MM.1S (cell line): Measurements from ENCODE around the gene SLC11A1.

Experiments used
- DNase-seq: peaks from one replicate; pipeline ENCODE4 v3.0.0-alpha.2; 2015
- H2AFZ ChIP-seq: fragments of 300-600 bp; sonication (generic); 2 replicates; pipeline ENCODE4 v1.6.0; 2016; ENCODE audit warnings: antibody characterized with exemption, low read length
- H3F3A ChIP-seq: fragments of 300-600 bp; sonication (generic); 2 replicates; pipeline ENCODE4 v1.6.1; 2016; ENCODE audit warnings: mild to moderate bottlenecking, antibody characterized with exemption, low read length, moderate library complexity, mixed read lengths; ENCODE audit not compliant: insufficient read depth
- H3K27ac ChIP-seq: fragments of 300-600 bp; sonication (generic); 2 replicates; pipeline ENCODE4 v1.5.1; 2016; ENCODE audit warnings: mild to moderate bottlenecking, low read length
- H3K27me3 ChIP-seq: fragments of 300-600 bp; sonication (generic); replicated peaks from 2 replicates; pipeline ENCODE4 v1.6.0; 2016; ENCODE audit warnings: low read length; ENCODE audit not compliant: insufficient read depth
- H3K36me3 ChIP-seq: fragments of 300-600 bp; sonication (generic); replicated peaks from 2 replicates; pipeline ENCODE4 v1.6.1; 2016; ENCODE audit warnings: mild to moderate bottlenecking, low read length, mixed read lengths; ENCODE audit not compliant: insufficient read depth
- H3K4me1 ChIP-seq: fragments of 300-600 bp; sonication (generic); 2 replicates; pipeline ENCODE4 v1.6.1; 2016; ENCODE audit warnings: low read length, mixed read lengths
- H3K4me2 ChIP-seq: fragments of 300-600 bp; sonication (generic); 2 replicates; pipeline ENCODE4 v1.6.0; 2016; ENCODE audit warnings: low read depth, low read length
- H3K4me3 ChIP-seq: fragments of 300-600 bp; sonication (generic); 2 replicates; pipeline ENCODE4 v1.5.1; 2016; ENCODE audit warnings: low read length, mixed read lengths
- H3K79me2 ChIP-seq: fragments of 300-600 bp; sonication (generic); 2 replicates; pipeline ENCODE4 v1.6.1; 2016; ENCODE audit warnings: mixed run types, low read length, mixed read lengths
- H3K9ac ChIP-seq: fragments of 300-600 bp; sonication (generic); 2 replicates; pipeline ENCODE4 v1.6.1; 2016; ENCODE audit warnings: low read length, mixed read lengths
- H3K9me2 ChIP-seq: fragments of 300-600 bp; sonication (generic); replicated peaks from 2 replicates; pipeline ENCODE4 v1.6.1; 2016; ENCODE audit warnings: mild to moderate bottlenecking, low read length, mixed read lengths; ENCODE audit not compliant: insufficient read depth
- H3K9me3 ChIP-seq: fragments of 300-600 bp; sonication (generic); replicated peaks from 2 replicates; pipeline ENCODE4 v1.6.1; 2016; ENCODE audit warnings: mild to moderate bottlenecking, low read length, mixed read lengths; ENCODE audit not compliant: insufficient read depth
- H4K20me1 ChIP-seq: fragments of 300-600 bp; sonication (generic); 2 replicates; pipeline ENCODE4 v1.6.1; 2016; ENCODE audit warnings: mild to moderate bottlenecking, low read length, moderate library complexity, mixed read lengths; ENCODE audit not compliant: insufficient read depth
- EZH2 ChIP-seq: fragments of 300-600 bp; sonication (generic); optimal IDR thresholded peaks from 2 replicates; pipeline ENCODE3; 2017; ENCODE audit warnings: low read depth, mild to moderate bottlenecking, antibody characterized with exemption, low read length, mixed read lengths
- EZH2phosphoT487 ChIP-seq: fragments of 300-600 bp; sonication (generic); IDR thresholded peaks from 2 replicates; pipeline ENCODE4 v1.6.1; 2018; ENCODE audit warnings: antibody characterized with exemption, low read length
- TF ChIP-seq, protein P1 (sequence below): fragments of 300-600 bp; sonication (generic); IDR thresholded peaks from 2 replicates; pipeline ENCODE4 v1.5.1; 2016; ENCODE audit warnings: antibody characterized with exemption, low read length, mixed read lengths

SLC11A1 gene

DNA sequence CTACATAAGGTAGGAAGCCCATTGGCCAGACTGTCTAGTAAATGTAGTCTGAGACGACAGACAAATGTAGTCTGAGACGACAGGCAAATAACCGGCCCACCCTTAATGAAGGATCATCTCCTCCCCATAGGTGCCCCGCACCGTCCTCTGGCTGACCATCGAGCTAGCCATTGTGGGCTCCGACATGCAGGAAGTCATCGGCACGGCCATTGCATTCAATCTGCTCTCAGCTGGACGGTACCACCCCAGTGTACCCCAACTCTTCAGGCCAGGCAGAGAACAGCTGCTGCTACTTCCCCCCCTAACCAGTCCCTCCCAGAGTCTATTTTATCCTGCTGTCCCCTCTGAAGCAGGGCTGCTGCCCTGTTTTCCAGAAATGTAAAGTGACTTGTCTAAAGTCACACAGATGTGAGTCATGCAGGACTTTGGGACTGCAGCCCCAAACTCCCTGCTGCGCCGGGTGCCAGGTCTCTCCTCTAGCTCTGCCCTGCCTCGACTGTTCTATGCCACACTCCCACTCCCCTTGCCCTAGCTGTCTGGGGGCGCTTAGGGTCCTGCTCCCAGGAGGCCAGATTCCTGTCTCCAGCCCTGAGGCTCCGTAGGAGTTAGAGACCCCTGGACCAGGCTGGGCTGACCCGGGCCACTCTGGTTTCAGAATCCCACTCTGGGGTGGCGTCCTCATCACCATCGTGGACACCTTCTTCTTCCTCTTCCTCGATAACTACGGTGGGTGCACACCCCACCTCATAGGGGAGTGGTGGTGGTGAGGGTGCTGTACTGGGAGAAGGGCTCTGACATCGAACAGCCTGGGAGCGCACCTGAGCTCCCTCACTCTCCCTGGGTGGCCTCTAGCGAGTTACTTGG, 4.7 kb downstream of the SLC11A1 start:
- no peaks in the 10 kb centered on the region for H3K9me3 ChIP-seq
- no peak overlapping the region for H3K9ac ChIP-seq
- no peaks in the 10 kb centered on the region for H3K79me2 ChIP-seq
- no peaks in the 10 kb centered on the region for H4K20me1 ChIP-seq
- H3K4me3 ChIP-seq, result no peak overlapping the region
- no peaks in the 10 kb centered on the region for H3F3A ChIP-seq
- no peaks in the 10 kb centered on the region for H3K36me3 ChIP-seq
- DNase-seq, result no peak
- H2AFZ ChIP-seq, result no peak overlapping the region
- H3K4me2 ChIP-seq, result no peak overlapping the region
- peaks cover 7% of the 10 kb centered on the region; the same call in 1 of the 2 replicates for H3K27me3 ChIP-seq
- H3K27ac ChIP-seq, result no peak overlapping the region
- H3K9me2 ChIP-seq, result no peaks in the 10 kb centered on the region
- H3K4me1 ChIP-seq, result no peaks in the 10 kb centered on the region
- TF ChIP-seq, protein P1, sequence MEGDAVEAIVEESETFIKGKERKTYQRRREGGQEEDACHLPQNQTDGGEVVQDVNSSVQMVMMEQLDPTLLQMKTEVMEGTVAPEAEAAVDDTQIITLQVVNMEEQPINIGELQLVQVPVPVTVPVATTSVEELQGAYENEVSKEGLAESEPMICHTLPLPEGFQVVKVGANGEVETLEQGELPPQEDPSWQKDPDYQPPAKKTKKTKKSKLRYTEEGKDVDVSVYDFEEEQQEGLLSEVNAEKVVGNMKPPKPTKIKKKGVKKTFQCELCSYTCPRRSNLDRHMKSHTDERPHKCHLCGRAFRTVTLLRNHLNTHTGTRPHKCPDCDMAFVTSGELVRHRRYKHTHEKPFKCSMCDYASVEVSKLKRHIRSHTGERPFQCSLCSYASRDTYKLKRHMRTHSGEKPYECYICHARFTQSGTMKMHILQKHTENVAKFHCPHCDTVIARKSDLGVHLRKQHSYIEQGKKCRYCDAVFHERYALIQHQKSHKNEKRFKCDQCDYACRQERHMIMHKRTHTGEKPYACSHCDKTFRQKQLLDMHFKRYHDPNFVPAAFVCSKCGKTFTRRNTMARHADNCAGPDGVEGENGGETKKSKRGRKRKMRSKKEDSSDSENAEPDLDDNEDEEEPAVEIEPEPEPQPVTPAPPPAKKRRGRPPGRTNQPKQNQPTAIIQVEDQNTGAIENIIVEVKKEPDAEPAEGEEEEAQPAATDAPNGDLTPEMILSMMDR, result no peak
- TF ChIP-seq EZH2phosphoT487, result no peak
- TF ChIP-seq EZH2, result no peak

DNA sequence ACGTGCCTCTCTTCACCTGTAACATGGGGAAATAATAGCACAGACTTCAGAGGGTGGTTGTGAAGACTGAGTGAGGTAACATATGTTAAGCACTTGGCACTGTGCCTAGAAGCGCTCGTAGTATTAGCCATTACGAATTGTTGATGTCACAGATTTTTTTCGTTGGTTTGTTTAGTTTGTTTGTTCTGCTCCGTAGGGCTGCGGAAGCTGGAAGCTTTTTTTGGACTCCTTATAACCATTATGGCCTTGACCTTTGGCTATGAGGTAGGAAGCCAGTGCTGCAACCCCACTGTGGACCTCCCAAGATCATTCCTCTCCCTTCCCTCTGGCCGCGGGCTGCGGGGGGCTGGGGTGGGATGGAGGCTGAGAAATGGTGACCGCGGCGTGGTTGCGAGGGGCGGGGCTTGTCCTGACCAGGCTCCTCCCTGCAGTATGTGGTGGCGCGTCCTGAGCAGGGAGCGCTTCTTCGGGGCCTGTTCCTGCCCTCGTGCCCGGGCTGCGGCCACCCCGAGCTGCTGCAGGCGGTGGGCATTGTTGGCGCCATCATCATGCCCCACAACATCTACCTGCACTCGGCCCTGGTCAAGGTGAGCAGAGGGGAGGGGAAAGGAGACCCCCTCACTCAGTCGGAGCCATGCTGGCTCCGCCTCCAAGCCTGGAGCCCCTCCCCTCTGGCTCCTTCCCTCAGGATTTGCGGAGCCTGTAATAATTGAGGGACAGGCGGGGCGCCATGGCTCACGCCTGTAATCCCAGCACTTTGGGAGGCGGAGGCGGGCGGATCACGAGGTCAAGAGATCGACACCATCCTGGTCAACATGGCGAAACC, 5.5 kb downstream of the SLC11A1 start:
- H3F3A ChIP-seq, result no peaks in the 10 kb centered on the region
- no peak for DNase-seq
- H3K9me2 ChIP-seq, result no peaks in the 10 kb centered on the region
- no peak overlapping the region for H2AFZ ChIP-seq
- no peaks in the 10 kb centered on the region for H3K9me3 ChIP-seq
- no peak overlapping the region for H3K9ac ChIP-seq
- no peak overlapping the region for H3K4me3 ChIP-seq
- no peaks in the 10 kb centered on the region for H3K4me1 ChIP-seq
- H3K27ac ChIP-seq, result no peak overlapping the region
- no peak overlapping the region for H3K4me2 ChIP-seq
- H3K36me3 ChIP-seq, result no peaks in the 10 kb centered on the region
- no peaks in the 10 kb centered on the region for H3K79me2 ChIP-seq
- H3K27me3 ChIP-seq, result peaks cover 7% of the 10 kb centered on the region; the same call in 1 of the 2 replicates
- TF ChIP-seq EZH2 (no peak), EZH2phosphoT487 (no peak)
- TF ChIP-seq, protein P1, result no peak
- H4K20me1 ChIP-seq, result no peaks in the 10 kb centered on the region

DNA sequence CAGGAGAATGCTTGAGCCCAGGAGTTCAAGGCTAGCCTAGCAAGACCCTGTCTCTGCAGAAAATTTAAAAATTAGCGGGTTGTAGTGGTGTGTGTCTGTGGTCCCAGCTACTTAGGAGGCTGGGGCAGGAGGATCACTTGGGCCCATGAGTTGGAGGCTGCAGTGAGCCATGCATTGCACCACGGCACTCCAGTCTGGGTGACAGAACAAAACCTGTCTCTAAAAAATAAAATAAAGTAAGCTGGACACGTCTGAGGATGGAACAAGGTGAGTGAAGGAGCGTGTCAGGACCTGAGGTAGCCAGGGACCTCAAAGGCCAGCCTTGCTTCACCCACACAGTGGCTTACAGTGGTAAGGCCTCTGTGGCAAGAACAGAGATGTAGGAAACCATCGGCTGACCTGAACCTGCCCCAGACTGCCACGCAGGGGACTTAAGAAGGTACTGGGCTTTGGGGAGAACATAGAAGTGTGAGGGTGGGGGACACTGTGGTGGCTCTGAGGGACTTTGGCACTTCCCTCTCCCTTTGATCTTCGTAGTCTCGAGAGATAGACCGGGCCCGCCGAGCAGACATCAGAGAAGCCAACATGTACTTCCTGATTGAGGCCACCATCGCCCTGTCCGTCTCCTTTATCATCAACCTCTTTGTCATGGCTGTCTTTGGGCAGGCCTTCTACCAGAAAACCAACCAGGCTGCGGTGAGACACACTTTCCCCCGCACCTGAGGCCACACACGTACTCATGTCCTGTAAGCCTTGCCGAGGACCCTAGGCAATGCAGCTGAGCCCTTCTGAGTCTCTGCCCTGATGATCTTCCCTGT, 7.5 kb downstream of the SLC11A1 start:
- Histone ChIP-seq H3K9me2 (no peaks in the 10 kb centered on the region), H3K27me3 (peaks cover 7% of the 10 kb centered on the region; the same call in 1 of the 2 replicates), H3K4me1 (no peaks in the 10 kb centered on the region), H3K79me2 (no peaks in the 10 kb centered on the region), H3K27ac (no peak overlapping the region), H3K4me2 (no peak overlapping the region), H3K4me3 (no peak overlapping the region), H3F3A (no peaks in the 10 kb centered on the region), H2AFZ (no peak overlapping the region), H4K20me1 (no peaks in the 10 kb centered on the region), H3K9me3 (no peaks in the 10 kb centered on the region), H3K36me3 (no peaks in the 10 kb centered on the region), H3K9ac (no peak overlapping the region)
- no peak for TF ChIP-seq EZH2
- TF ChIP-seq EZH2phosphoT487, result no peak
- TF ChIP-seq, protein P1, result no peak
- no peak for DNase-seq
